ENCODE results near the gene RBM23. TPM values are rescaled to one million over a fixed set of nuclear protein-coding genes. Genes with fewer than 3 reads are reported as not detected.

RBM23 gene
- total and polyA plus RNA-seq, 9 of the 15 experiments (the other 6 are each of a cell fraction or from before 2014, with no cell fraction given) = 46.0 to 102 (median 58.5) TPM

GRCh38 chr14:22929104-22929960 is 10.4 kb upstream of the RBM23 start, which contains the start of gene PRMT5 (continued):
- TF ChIP-seq CREB3L1 (IDR thresholded peaks at IDR 0.05; ENCODE audit: borderline replicate concordance, low read depth) (peak; percentile 72; the same call in 1 of the 2 replicates), E2F4 (CRISPR knock-in tag; IDR thresholded peaks at IDR 0.05; ENCODE audit: low read depth) (0 out of 2 replicates have a peak, but pooled peaks have one; percentile 57), SMARCA5 (IDR thresholded peaks at IDR 0.05) (no peak), ZNF717 (CRISPR knock-in tag; IDR thresholded peaks at IDR 0.05) (no peak), POLR3G (IDR thresholded peaks at IDR 0.05; ENCODE audit: extremely low read depth, insufficient read length, insufficient replicate concordance) (peak; percentile 59), LEF1 (IDR thresholded peaks at IDR 0.05) (no peak), YBX1 (IDR thresholded peaks at IDR 0.05) (no peak), ZNF41 (CRISPR knock-in tag; conservative IDR thresholded peaks at IDR 0.05) (0 out of 2 replicates have a peak, but pooled peaks have one; percentile 32), PHF8 (IDR thresholded peaks at IDR 0.05; ENCODE audit: borderline replicate concordance, low read length) (peak; percentile 99), PRPF4 (IDR thresholded peaks at IDR 0.05; ENCODE audit: insufficient read depth, low read depth, low read length, poor library complexity, severe bottlenecking) (no peak), HDAC2 (IDR thresholded peaks at IDR 0.05) (peak; percentile 80), ZNF785 (CRISPR knock-in tag; IDR thresholded peaks at IDR 0.05) (no peak), KLF16 (IDR thresholded peaks at IDR 0.05) (no peak), RREB1 (CRISPR knock-in tag; IDR thresholded peaks at IDR 0.05) (no peak), THAP7 (CRISPR knock-in tag; IDR thresholded peaks at IDR 0.05) (0 out of 2 replicates have a peak, but pooled peaks have one; percentile 6), PHB2 (IDR thresholded peaks at IDR 0.05; ENCODE audit: low read depth) (no peak)

All from K562 (cell line).